Retinal pigment epithelial cell (primary cell): ENCODE results near the gene SHE.

Source experiments
- DNase-seq: peaks from one replicate; pipeline ENCODE4 v3.0.0-alpha.2; 2010; ENCODE audit warnings: low read depth
- H3K4me3 ChIP-seq: 2 replicates; pipeline ENCODE4 v1.5.1; 2011; ENCODE audit warnings: mild to moderate bottlenecking, low read length, control low read depth, moderate library complexity
- TF ChIP-seq, protein P1 (sequence below): conservative IDR thresholded peaks from 2 replicates; pipeline ENCODE4 v1.5.1; 2011; ENCODE audit warnings: low read depth, low read length, control low read depth, inconsistent platforms

SHE gene

DNA sequence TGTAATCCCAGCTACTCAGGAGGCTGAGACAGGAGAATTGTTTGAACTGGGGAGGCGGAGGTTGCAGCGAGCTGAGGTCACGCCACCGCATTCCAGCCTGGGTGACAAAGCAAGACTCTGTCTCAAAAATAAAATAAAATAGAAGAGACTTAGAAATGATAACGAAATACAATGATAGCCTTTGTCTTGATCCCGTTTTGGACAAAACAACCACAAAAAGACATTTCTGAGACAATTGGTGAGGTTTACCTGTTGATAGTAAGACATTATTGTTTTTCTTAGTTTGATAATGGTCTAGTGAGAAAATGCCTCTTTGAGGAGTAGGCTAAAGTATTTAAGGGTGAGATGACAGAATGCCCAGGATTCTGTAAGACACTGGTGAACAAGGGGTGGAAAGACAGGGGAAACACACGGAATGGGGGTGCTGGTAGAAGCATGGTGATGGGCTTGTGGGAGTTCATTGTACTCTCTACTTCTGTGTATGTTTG, 11.9 kb upstream of the SHE start:
- DNase-seq = no peak
- TF ChIP-seq, protein P1, sequence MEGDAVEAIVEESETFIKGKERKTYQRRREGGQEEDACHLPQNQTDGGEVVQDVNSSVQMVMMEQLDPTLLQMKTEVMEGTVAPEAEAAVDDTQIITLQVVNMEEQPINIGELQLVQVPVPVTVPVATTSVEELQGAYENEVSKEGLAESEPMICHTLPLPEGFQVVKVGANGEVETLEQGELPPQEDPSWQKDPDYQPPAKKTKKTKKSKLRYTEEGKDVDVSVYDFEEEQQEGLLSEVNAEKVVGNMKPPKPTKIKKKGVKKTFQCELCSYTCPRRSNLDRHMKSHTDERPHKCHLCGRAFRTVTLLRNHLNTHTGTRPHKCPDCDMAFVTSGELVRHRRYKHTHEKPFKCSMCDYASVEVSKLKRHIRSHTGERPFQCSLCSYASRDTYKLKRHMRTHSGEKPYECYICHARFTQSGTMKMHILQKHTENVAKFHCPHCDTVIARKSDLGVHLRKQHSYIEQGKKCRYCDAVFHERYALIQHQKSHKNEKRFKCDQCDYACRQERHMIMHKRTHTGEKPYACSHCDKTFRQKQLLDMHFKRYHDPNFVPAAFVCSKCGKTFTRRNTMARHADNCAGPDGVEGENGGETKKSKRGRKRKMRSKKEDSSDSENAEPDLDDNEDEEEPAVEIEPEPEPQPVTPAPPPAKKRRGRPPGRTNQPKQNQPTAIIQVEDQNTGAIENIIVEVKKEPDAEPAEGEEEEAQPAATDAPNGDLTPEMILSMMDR = no peak
- H3K4me3 ChIP-seq = no peak overlapping the region

DNA sequence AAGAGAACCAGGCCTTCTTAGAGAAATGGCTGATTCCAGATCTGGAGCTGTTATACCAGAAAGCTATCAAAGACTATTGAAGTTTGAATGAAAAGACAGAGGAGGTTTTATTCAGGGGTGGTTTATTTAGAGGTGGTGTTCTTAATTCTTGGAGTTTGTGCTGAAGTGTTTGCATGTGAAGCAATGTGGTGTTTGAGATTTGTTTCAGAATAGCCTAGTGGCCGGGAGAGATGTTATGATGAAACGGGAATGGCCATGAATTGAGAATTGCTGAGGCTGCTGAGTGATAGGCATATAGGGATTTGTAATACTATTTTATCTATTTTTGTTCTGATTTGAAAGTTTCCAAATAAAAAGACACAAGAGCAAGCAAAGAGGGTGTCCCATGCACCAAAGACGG, 10.5 kb upstream of the SHE start:
- H3K4me3 ChIP-seq = no peak overlapping the region
- no peak for DNase-seq
- TF ChIP-seq, protein P1 = no peak

DNA sequence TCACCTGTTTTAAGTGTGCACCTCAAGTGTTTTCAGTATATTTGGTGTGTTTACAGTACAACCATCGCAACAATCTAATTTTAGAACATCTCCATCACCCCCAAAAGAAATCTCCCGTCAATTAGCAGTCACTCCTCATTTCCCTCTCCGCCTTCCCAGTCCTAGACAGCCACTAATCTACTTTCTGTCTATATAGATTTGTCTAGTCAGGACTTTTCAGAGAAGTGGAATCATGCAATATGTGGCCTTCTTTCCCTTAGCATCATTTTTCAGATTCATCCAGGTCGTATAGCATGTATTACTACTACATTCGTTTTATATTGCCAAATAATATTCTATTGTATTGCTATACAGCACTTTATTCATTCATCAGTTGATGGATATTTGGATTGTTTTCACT, 1.7 kb upstream of the SHE start:
- TF ChIP-seq, protein P1 = no peak
- no peak overlapping the region for H3K4me3 ChIP-seq
- no peak for DNase-seq

DNA sequence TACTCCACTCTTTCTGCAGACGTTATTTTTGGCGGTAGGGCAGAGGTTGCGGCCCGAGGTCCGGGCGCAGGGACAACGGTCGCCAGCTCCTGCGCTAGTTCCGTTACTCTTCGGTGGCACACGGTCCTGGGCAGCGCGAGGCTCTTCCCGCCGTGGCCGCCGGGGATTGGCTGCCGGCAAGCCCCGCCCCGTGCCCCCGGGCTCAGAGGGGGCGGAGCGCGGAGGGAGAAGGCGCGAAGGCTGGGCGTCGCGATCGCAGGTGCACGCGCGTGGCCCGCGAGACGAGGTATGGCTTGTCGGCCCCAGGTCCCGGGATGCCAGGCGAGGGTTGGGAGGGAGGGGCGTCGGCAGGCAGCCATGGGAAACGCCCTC, 518 bp upstream of the SHE start:
- TF ChIP-seq, protein P1 = no peak
- DNase-seq = no peak
- no peak overlapping the region for H3K4me3 ChIP-seq

DNA sequence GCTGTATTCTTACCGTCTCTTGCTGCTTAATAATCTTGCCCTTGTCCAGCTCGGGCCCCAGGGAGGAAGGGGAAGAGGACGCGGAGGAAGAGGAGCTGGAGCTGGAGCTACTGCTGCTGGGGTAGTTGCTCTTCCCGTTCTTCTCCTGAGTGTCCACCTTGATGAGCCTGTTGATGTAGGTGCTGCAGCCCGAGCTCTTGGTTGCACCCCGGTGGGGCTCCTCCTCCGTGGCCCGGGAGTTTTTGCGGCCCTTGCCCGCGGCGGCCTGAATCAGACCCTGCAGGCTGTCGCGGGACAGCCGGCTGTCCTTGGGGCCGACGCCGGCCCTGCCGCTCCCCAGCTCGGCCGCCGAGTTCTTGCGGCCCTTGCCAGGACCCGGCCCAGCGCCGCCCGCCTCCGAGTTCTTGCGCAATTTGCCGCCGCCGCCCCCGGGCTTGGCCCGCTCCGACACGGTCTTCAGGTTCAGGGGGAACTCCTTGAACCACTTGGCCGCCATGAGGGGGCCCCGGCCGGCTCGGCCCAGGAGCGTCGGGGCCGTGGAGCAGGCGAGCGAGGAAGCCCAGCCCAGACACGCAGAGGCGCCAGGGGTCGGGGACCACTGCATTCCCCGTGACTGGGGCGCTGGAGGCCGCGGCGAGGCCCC, 668 bp downstream of the SHE start:
- H3K4me3 ChIP-seq = no peak overlapping the region
- TF ChIP-seq, protein P1 = no peak
- no peak for DNase-seq

DNA sequence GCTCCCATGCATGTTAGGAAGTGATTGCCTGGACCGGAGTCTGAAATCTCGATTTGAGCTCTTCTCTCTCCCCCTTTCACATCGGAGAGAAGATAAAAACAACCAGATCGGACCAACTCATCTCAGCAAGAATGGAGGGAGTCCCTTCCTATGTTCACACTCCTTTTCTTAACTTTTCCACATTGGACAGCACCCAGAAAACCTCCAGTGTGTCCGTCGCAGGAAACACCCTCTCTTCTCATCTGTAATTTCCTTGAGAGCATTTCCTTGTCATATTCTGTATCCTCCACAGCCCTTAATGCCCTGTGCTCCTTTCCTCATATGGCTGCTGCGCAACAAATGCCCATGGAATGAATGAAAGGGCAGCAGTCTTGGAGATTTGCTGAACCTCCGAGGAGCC, 1.7 kb downstream of the SHE start:
- no peak overlapping the region for H3K4me3 ChIP-seq
- TF ChIP-seq, protein P1 = no peak
- no peak for DNase-seq

DNA sequence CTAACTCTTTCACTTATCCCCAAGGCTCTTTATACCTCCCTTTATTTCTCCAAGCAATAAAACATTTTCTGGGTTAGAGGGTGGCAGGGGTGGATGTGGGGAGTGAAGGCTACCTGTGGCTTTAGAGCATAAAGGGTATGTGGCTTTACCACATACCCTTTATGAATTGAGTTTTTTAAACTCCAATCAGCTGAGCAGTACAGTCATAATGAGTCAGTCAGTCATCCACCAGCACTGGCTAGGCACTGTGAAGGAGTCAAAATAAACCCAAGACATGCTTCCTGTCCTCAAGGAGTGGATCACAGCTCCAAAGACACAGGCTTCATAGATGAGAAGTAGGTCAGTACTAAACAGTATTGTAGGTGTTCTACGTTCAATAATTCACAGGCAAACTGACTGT, 2.8 kb downstream of the SHE start:
- TF ChIP-seq, protein P1 = no peak
- no peak for DNase-seq
- H3K4me3 ChIP-seq = no peak overlapping the region
